HG03342 (cell line): ENCODE measurements around the gene KRT40.

ENCODE experiments used
- ATAC-seq: cut with Tn5 transposase; IDR thresholded peaks from one replicate; pipeline ENCODE4 v1.9.1; 2021; ENCODE audit warnings: mild to moderate bottlenecking, moderate library complexity; ENCODE audit not compliant: unreplicated experiment

KRT40 gene

GRCh38 chr17:40953881-40954280, 30.2 kb downstream of the KRT40 start:
- no peak for ATAC-seq

GRCh38 chr17:40952661-40953060, 31.5 kb downstream of the KRT40 start:
- no peak for ATAC-seq

- no peak for ATAC-seq
Observed at GRCh38 chr17:40952154-40952553, 32.0 kb downstream of the KRT40 start.

- no peak for ATAC-seq
Observed at GRCh38 chr17:40951011-40951622, 33.0 kb downstream of the KRT40 start.

GRCh38 chr17:40950176-40950575, 34.0 kb downstream of the KRT40 start:
- no peak for ATAC-seq

GRCh38 chr17:40949418-40949817, 34.7 kb downstream of the KRT40 start:
- no peak for ATAC-seq

GRCh38 chr17:40947929-40948328, 36.2 kb downstream of the KRT40 start:
- ATAC-seq = no peak

GRCh38 chr17:40945414-40945813, 38.7 kb downstream of the KRT40 start:
- no peak for ATAC-seq

GRCh38 chr17:40944531-40944930, 39.6 kb downstream of the KRT40 start:
- ATAC-seq = no peak

GRCh38 chr17:40942553-40942952, 41.6 kb downstream of the KRT40 start:
- no peak for ATAC-seq

GRCh38 chr17:40940266-40940665, 43.9 kb downstream of the KRT40 start:
- ATAC-seq = no peak

- ATAC-seq = no peak
Observed at GRCh38 chr17:40938981-40939380, 45.1 kb downstream of the KRT40 start.

- no peak for ATAC-seq
Observed at GRCh38 chr17:40937384-40937819, 46.7 kb downstream of the KRT40 start, which contains the start of gene KRT23. Gene KRT23, minus strand, starts transcription at chr17:40937646. Its CDS starts 1,043 bp downstream, at chr17:40936603.

GRCh38 chr17:40936976-40937375, 47.1 kb downstream of the KRT40 start:
- no peak for ATAC-seq

GRCh38 chr17:40936437-40936971, 47.6 kb downstream of the KRT40 start:
- ATAC-seq = no peak

GRCh38 chr17:40935624-40936023, 48.5 kb downstream of the KRT40 start:
- no peak for ATAC-seq

- no peak for ATAC-seq
Observed at GRCh38 chr17:40932608-40933007, 51.5 kb downstream of the KRT40 start.

GRCh38 chr17:40931311-40931710, 52.8 kb downstream of the KRT40 start:
- no peak for ATAC-seq
